LNCAP (cell line): ENCODE results near the gene UNC5C.

Experiments
- TF ChIP-seq, protein P1 (sequence below): fragments of 450-650 bp; IDR thresholded peaks from 2 replicates; pipeline ENCODE4 v1.5.1; 2017; ENCODE audit warnings: mild to moderate bottlenecking

The UNC5C gene

DNA sequence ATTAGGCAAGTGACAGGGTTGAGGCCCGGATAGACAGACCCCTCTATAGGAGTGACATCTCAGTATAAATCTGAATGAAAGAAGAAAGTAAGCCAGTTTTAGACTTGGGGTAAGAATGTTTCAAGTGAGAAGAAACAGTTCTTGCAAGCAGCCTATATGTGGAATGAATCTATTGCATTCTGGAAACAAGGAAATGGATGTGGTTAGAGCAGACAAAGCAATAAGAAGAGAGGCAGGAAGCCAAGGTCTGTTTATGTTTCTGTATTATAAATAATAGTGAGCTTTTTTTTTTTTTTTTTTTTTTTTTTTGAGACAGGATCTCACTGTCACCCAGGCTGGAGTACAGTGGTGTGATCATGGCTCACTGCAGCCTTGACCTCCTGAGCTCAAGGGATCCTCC, 255.8 kb downstream of the UNC5C start:
- TF ChIP-seq, protein P1, sequence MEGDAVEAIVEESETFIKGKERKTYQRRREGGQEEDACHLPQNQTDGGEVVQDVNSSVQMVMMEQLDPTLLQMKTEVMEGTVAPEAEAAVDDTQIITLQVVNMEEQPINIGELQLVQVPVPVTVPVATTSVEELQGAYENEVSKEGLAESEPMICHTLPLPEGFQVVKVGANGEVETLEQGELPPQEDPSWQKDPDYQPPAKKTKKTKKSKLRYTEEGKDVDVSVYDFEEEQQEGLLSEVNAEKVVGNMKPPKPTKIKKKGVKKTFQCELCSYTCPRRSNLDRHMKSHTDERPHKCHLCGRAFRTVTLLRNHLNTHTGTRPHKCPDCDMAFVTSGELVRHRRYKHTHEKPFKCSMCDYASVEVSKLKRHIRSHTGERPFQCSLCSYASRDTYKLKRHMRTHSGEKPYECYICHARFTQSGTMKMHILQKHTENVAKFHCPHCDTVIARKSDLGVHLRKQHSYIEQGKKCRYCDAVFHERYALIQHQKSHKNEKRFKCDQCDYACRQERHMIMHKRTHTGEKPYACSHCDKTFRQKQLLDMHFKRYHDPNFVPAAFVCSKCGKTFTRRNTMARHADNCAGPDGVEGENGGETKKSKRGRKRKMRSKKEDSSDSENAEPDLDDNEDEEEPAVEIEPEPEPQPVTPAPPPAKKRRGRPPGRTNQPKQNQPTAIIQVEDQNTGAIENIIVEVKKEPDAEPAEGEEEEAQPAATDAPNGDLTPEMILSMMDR = no peak

DNA sequence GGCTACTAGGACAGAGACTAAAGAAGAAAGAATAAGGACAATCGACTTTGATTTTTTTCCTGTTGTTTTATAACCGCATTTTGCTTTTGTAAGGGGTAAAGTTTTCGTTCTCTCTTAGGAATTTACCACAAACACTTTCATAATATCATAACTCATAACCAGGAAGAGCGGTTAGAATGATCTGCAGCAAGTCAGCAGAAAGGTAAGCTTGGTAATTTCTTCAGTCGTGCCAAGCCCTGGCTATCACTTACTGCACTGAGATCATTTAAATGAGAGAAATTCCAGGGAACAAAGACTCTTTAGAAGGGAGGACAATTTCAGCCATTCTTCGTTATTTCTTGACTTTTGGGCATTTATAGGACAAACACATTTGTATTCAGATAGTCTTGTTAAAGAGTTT, 258.1 kb downstream of the UNC5C start:
- TF ChIP-seq, protein P1 = no peak

DNA sequence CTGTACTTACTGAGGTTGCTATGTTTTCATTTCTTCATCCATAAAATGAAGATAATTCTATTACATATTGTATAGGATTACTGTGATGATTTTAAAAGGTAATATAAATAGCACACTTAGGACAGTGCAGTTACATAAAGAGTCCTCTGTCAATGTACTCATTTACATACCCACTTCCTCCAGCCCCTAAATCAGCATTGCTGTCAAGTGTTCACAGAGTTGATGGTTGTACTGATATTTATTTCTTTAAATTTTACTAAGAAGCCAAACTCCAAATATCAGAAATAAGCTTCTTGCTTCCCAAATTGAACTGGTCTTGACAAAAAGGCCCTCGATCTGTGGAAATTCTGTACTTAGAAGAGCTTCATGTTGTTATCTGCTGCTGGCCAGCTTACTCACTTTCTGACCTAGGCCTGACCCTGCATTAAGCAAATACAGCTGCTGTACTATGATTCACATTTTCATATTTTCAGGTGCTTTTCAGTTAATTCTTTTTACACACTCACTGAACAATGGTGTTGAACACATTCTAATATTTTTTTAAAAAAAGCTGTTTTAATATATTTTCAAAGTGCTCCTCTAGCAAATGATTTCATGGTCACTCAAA, 259.6 kb downstream of the UNC5C start:
- TF ChIP-seq, protein P1 = no peak

DNA sequence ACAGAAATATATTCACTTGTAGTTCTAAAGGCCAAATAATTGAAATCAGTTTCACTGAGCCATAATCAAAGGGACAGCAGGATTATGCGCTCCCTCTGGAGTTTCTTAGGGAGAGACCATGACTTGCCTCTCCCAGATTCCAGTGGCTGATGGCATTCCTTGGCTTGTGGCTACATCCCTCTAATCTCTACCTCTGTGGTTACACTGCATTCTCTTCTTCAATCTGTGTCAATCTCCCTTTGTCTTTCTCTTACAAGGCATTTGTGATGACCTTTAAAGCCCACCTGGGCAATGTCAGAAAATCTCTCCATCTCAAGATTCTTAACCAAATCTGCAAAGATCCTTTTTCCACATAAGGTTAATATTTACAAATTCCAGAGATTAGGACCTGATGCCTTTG, 260.2 kb downstream of the UNC5C start:
- TF ChIP-seq, protein P1 = no peak

DNA sequence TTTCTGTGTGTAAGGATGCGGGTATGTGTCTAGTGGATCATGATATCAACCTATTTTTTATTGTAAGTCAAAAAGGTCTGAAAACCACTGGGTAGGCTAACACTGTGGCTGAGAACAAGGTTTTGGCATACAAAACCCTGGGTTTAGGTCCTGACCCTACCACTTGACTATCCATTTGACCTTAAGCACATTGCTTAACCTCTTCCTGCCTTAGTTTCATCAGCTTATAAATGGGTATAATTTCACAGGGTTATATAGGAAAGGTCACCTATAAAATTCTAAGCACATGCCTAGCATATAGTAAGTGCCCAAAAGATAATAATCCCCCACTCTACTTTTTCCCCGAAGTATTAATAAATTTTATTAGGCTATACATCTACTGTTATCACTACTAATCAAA, 263.0 kb downstream of the UNC5C start:
- TF ChIP-seq, protein P1 = no peak

DNA sequence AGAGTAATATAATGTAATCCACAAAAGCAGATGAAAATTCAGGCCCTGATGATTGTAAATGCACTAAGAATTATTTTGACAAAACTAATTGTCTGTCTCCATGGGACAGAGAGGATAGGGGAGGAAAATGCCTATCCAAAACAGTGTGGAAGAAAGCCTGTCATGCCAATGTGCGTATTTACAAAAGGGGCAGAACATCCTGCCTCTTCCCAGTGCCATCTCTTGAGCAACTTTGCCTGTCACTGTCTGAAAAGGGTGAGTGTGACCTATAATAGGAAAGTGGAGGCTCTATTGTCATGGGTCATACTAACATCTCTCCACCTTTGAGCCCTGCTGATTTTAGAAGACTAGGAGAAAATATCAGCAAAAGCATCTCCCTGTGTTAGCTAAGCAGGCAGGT, 264.1 kb downstream of the UNC5C start:
- TF ChIP-seq, protein P1 = no peak

DNA sequence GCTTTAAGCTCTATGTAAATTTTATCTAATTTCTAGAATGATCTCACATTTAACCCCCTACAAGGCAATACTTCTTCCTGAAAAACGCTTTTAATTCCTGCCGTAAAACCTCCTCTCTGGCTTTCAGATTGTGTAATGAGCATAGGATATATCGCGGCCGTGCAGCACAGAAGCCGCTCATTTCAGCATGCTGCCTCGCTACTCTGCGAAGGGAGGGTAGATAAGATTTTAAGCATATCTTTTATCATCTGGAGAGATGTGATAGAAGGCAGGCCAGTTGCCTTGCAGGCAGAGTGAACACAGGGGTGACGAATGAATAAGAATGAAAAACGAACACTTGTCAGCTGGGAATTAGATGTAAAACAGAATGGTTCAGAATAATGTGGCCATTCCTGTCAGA, 265.5 kb downstream of the UNC5C start:
- TF ChIP-seq, protein P1 = no peak

DNA sequence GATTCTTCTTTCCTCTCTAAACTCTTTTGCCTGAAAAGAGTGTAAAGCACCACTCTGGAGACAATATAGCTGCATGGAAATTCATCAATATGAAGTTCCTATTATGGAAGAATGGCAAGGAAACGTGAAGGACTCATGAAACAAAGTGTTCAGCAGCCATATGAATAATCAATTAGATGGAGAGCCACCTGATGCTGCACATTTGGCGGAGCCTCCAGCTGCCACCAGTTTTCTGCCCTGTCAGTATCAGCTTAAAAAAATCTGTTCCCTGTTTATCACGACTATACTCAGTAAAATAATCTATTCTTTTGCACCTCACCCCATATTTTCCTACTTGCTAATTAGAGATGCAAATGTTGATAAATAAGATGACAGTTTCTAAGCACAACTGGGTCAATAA, 276.0 kb downstream of the UNC5C start:
- TF ChIP-seq, protein P1 = no peak
